Thyroid gland (tissue), 4 donors: Measurements from ENCODE around the gene MTCH2.

Experiments used
- POLR2A ChIP-seq, 2 donors: fragments of 450-650 bp; IDR thresholded peaks; one replicate each; pipeline ENCODE4 v1.6.1; 2017; ENCODE audit warnings: antibody characterized with exemption in 2 of 2, mild to moderate bottlenecking in 2 of 2, moderate library complexity in 1 of 2
- TF ChIP-seq, protein P1 (sequence below), 6 experiments: fragments of 200-600 bp in 3 of 6; fragments of 450-650 bp in 3 of 6; sonication (generic) in 3 of 6; IDR thresholded peaks; one replicate each; pipeline ENCODE4 v1.5.1; 2016 to 2019; ENCODE audit warnings: antibody characterized with exemption in 6 of 6, mild to moderate bottlenecking in 2 of 6, inconsistent platforms in 1 of 6, moderate library complexity in 1 of 6

DNA sequence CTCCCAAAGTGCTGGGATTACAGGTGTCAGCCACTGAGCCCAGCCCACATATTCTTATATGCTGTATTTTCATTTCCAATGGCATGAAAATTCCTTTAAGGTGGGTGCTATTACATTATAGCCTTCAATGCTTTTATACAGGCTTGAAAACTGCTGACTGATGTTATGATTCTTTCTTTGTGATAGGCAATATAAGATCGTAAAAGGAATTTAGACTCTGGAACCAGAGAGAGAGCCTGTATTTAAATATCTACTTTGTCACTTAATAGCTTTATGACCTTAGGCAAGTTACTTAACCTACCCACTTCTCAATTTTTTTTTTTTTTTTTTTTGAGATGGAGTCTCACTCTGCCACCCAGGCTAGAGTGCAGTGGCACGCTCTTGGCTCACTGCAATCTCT lies 46.6 kb upstream of the MTCH2 start:
- TF ChIP-seq, protein P1, sequence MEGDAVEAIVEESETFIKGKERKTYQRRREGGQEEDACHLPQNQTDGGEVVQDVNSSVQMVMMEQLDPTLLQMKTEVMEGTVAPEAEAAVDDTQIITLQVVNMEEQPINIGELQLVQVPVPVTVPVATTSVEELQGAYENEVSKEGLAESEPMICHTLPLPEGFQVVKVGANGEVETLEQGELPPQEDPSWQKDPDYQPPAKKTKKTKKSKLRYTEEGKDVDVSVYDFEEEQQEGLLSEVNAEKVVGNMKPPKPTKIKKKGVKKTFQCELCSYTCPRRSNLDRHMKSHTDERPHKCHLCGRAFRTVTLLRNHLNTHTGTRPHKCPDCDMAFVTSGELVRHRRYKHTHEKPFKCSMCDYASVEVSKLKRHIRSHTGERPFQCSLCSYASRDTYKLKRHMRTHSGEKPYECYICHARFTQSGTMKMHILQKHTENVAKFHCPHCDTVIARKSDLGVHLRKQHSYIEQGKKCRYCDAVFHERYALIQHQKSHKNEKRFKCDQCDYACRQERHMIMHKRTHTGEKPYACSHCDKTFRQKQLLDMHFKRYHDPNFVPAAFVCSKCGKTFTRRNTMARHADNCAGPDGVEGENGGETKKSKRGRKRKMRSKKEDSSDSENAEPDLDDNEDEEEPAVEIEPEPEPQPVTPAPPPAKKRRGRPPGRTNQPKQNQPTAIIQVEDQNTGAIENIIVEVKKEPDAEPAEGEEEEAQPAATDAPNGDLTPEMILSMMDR (IDR thresholded peaks at IDR 0.05) = no peak
- TF ChIP-seq POLR2A (IDR thresholded peaks at IDR 0.05) = no peak
